IMR-90 (cell line): ENCODE data around the gene ZNF532. TPM values are rescaled to one million over a fixed set of nuclear protein-coding genes. Genes with fewer than 3 reads are reported as not detected.
A peak's percentile ranks its signal among the peaks of the same experiment; 100 is the strongest.

Experiments
- ATAC-seq: fragments of 200-7000 bp; cut with Tn5 transposase; 2 replicates; pipeline ENCODE4 v1.9.1; 2020; ENCODE audit warnings: low read depth, mild to moderate bottlenecking, moderate library complexity
- BruUV-seq: library from RNA; stranded (reverse); fragments of 400-500 nt; replicated peaks from 2 replicates; lab custom pipeline; 2021; lab: Mats Ljungman, UMichigan
- CTCF ChIA-PET: fragments of 300-600 bp; formaldehyde crosslinking; extraction: SDS; loops from one replicate; lab custom pipeline; 2021; ENCODE audit warnings: antibody characterized with exemption; lab: Yijun Ruan, JAX
- POLR2A ChIA-PET: fragments of 300-600 bp; sonication (Branson Sonifier 250); formaldehyde crosslinking; loops from one replicate; lab custom pipeline; 2022; ENCODE audit warnings: antibody characterized with exemption; ENCODE audit not compliant: unreplicated experiment; lab: Charles Lee
- DNase-seq: peaks from one replicate; pipeline ENCODE4 v3.0.0; 2013
- H2AFZ ChIP-seq: replicated peaks from 2 replicates; pipeline ENCODE3; 2013; ENCODE audit warnings: low read length, mild to moderate bottlenecking; ENCODE audit not compliant: poor library complexity
- H2AK5ac ChIP-seq: 2 replicates; pipeline ENCODE4 v1.6.1; 2013; ENCODE audit warnings: low read depth, low read length, inconsistent platforms
- H2AK9ac ChIP-seq: replicated peaks from 2 replicates; pipeline ENCODE3; 2013; ENCODE audit warnings: mild to moderate bottlenecking, low read depth, low read length, moderate library complexity; ENCODE audit not compliant: poor library complexity
- H2BK120ac ChIP-seq: 2 replicates; pipeline ENCODE4 v1.6.1; 2013; ENCODE audit warnings: low read depth, low read length, inconsistent platforms
- H2BK15ac ChIP-seq: 3 replicates; pipeline ENCODE4 v1.6.1; 2013; ENCODE audit warnings: low read depth, low read length, inconsistent platforms
- H2BK20ac ChIP-seq: 2 replicates; pipeline ENCODE4 v1.6.1; 2013; ENCODE audit warnings: low read depth, mild to moderate bottlenecking, inconsistent platforms, low read length, moderate library complexity
- H2BK5ac ChIP-seq: 2 replicates; pipeline ENCODE4 v1.6.1; 2013; ENCODE audit warnings: mild to moderate bottlenecking, low read depth, low read length, inconsistent platforms; ENCODE audit not compliant: poor library complexity, severe bottlenecking
- H3K14ac ChIP-seq: replicated peaks from 2 replicates; pipeline ENCODE4 v1.6.1; 2013; ENCODE audit warnings: low read depth, low read length, inconsistent platforms
- H3K18ac ChIP-seq: 2 replicates; pipeline ENCODE4 v1.6.1; 2013; ENCODE audit warnings: low read depth, low read length, control low read depth
- H3K23ac ChIP-seq: 2 replicates; pipeline ENCODE4 v1.6.1; 2013; ENCODE audit warnings: low read depth, low read length, inconsistent platforms
- H3K27ac ChIP-seq: 2 replicates; pipeline ENCODE4 v1.5.1; 2013; ENCODE audit warnings: mild to moderate bottlenecking, control low read depth, low read length; ENCODE audit not compliant: insufficient read depth
- H3K27me3 ChIP-seq: 2 replicates; pipeline ENCODE4 v1.6.1; 2013; ENCODE audit warnings: low read length; ENCODE audit not compliant: control insufficient read depth, insufficient read depth
- H3K36me3 ChIP-seq: 2 replicates; pipeline ENCODE4 v1.6.1; 2013; ENCODE audit warnings: low read length, mixed read lengths; ENCODE audit not compliant: control insufficient read depth, insufficient read depth
- H3K4ac ChIP-seq: 2 replicates; pipeline ENCODE4 v1.6.1; 2013; ENCODE audit warnings: low read depth, low read length, inconsistent platforms
- H3K4me1 ChIP-seq: 2 replicates; pipeline ENCODE4 v1.6.1; 2013; ENCODE audit warnings: low read length, mixed read lengths; ENCODE audit not compliant: control insufficient read depth, insufficient read depth
- H3K4me2 ChIP-seq: 2 replicates; pipeline ENCODE4 v1.6.1; 2013; ENCODE audit warnings: low read depth, mild to moderate bottlenecking, control low read depth, low read length, moderate library complexity
- H3K4me3 ChIP-seq: 2 replicates; pipeline ENCODE4 v1.5.1; 2013; ENCODE audit warnings: low read depth, mild to moderate bottlenecking, control low read depth, low read length, moderate library complexity; ENCODE audit not compliant: insufficient read depth
- H3K56ac ChIP-seq: 2 replicates; pipeline ENCODE4 v1.6.1; 2013; ENCODE audit warnings: low read length, inconsistent platforms; ENCODE audit not compliant: insufficient read depth; ENCODE audit errors: extremely low read depth
- H3K79me1 ChIP-seq, 2 experiments: 2 replicates each; pipeline ENCODE4 v1.6.1; 2013; ENCODE audit warnings: low read length in 2 of 2, inconsistent platforms in 1 of 2, low read depth in 1 of 2
- H3K9ac ChIP-seq: 2 replicates; pipeline ENCODE4 v1.6.1; 2013; ENCODE audit warnings: low read depth, low read length, control low read depth
- H3K9me1 ChIP-seq: 2 replicates; pipeline ENCODE4 v1.6.1; 2013; ENCODE audit warnings: low read length, inconsistent platforms; ENCODE audit not compliant: insufficient read depth
- H3K9me3 ChIP-seq: 2 replicates; pipeline ENCODE4 v1.6.1; 2013; ENCODE audit warnings: low read length; ENCODE audit not compliant: control insufficient read depth, insufficient read depth
- H4K20me1 ChIP-seq: 2 replicates; pipeline ENCODE4 v1.6.1; 2013; ENCODE audit warnings: low read length, inconsistent platforms; ENCODE audit not compliant: insufficient read depth
- H4K5ac ChIP-seq: 2 replicates; pipeline ENCODE4 v1.6.1; 2013; ENCODE audit warnings: mild to moderate bottlenecking, low read depth, low read length, control low read depth
- H4K8ac ChIP-seq, 2 experiments: 2 replicates each; pipeline ENCODE4 v1.6.1; 2013; ENCODE audit warnings: low read depth in 2 of 2, low read length in 2 of 2, control low read depth in 1 of 2, inconsistent platforms in 1 of 2
- H4K91ac ChIP-seq: 2 replicates; pipeline ENCODE4 v1.6.1; 2013; ENCODE audit warnings: low read depth, low read length, inconsistent platforms; ENCODE audit not compliant: insufficient read depth
- BHLHE40 ChIP-seq: fragments of 150-350 bp; IDR thresholded peaks from 2 replicates; pipeline ENCODE4 v1.6.1; 2016; ENCODE audit warnings: mild to moderate bottlenecking, low read depth, low read length
- FOS ChIP-seq: fragments of 150-350 bp; IDR thresholded peaks from 2 replicates; pipeline ENCODE4 v1.6.1; 2016; ENCODE audit warnings: low read depth, low read length
- NFE2L2 ChIP-seq: fragments of 150-350 bp; IDR thresholded peaks from 2 replicates; pipeline ENCODE4 v1.6.1; 2016; ENCODE audit warnings: low read depth, mild to moderate bottlenecking, low read length
- POLR2A ChIP-seq: IDR thresholded peaks from 2 replicates; pipeline ENCODE4 v1.6.1; 2012; ENCODE audit warnings: mild to moderate bottlenecking, low read depth, low read length
- RFX5 ChIP-seq: IDR thresholded peaks from 2 replicates; pipeline ENCODE4 v1.8.0; 2012; ENCODE audit warnings: low read depth, mild to moderate bottlenecking, low read length, moderate library complexity
- SMC3 ChIP-seq: fragments of 150-350 bp; IDR thresholded peaks from 2 replicates; pipeline ENCODE4 v1.6.1; 2016; ENCODE audit warnings: low read depth, mild to moderate bottlenecking, antibody characterized with exemption, low read length, moderate library complexity
- WGBS, 2 experiments: methylation state at CpG; one replicate each; pipeline versions ENCODE4 v1.1.5 to v1.1.7; 2013; ENCODE audit warnings: missing lambda C conversion rate in 2 of 2; ENCODE audit not compliant: insufficient read length in 1 of 2; ENCODE audit errors: extremely low coverage in 2 of 2; 5-methylcytosine and 5-hydroxymethylcytosine counted together
- dilution Hi-C: fragments of 300-500 bp; cut with HindIII; formaldehyde crosslinking; loops from one replicate; pipeline ENCODE4 v1.14.3; 2018; ENCODE audit warnings: low sequenced_read_pairs; ENCODE audit not compliant: unreplicated experiment
- in situ Hi-C: fragments of 300-500 bp; cut with MboI; formaldehyde crosslinking; loops from 3 replicates; pipeline ENCODE4 v1.14.3; 2019; ENCODE audit warnings: low sequenced_read_pairs, inconsistent platforms, mixed read lengths
- intact Hi-C: fragments of 100-400 bp; cut with micrococcal nuclease; formaldehyde crosslinking; loops from 2 replicates; pipeline ENCODE4 v1.10.0; 2022
- polyA plus RNA-seq, 3 experiments: library from polyadenylated mRNA; depleted of rRNA; stranded (reverse); fragments of >200 nt; gene quantifications; 2 replicates each; pipeline ENCODE4 v1.2.3, GENCODE V29; 2012; ENCODE audit warnings: low replicate concordance in 1 of 3
- total RNA-seq: library from RNA; depleted of rRNA; stranded (reverse); fragments of >200 nt; gene quantifications from 2 replicates; pipeline ENCODE4 v1.2.3, GENCODE V29; 2012
- TF ChIP-seq, protein P1 (sequence below): fragments of 150-350 bp; IDR thresholded peaks from 2 replicates; pipeline ENCODE4 v1.6.1; 2017; ENCODE audit warnings: mild to moderate bottlenecking, antibody characterized with exemption, low read length, low read depth
- TF ChIP-seq, protein P2 (sequence below): fragments of 150-350 bp; IDR thresholded peaks from 2 replicates; pipeline ENCODE4 v1.6.1; 2016; ENCODE audit warnings: low read depth, mild to moderate bottlenecking, low read length, moderate library complexity, borderline replicate concordance

Gene ZNF532
- total and polyA plus RNA-seq, 2 of the 4 experiments (the other 2 are of a cell fraction), result 29.9 to 45.8 TPM

DNA sequence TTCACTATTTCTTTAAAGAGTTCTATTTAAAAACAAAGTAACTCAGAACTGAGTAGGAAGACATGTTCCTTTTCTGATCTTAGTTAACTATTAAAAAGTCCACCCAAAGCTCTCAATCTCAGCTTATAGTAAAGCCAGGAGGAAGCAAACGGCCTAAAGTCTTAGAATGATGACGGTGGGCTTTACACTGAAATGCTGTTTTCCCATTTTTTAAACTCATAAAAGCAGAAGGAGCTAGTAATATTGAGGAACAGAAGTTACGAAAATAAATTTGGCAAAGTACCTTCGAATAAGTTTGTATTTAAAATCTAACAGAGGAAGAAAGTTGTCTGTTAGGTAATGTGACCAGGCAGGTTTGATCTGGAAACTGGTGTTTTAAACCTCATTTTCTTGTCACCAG is 111.1 kb downstream of the ZNF532 start:
- Histone ChIP-seq H3K36me3 (peaks cover 18% of the 10 kb centered on the region), H3K4me3 (no peak overlapping the region), H4K20me1 (0 out of 2 replicates have a peak, but pooled peaks cover 3% of the 10 kb centered on the region), H3K56ac (no peak overlapping the region), H3K9ac (no peak overlapping the region), H2BK20ac (no peak overlapping the region), H3K4ac (no peak overlapping the region), H3K79me1 (peaks cover 11 to 47% of the 10 kb centered on the region in 2 experiments), H3K9me3 (no peaks in the 10 kb centered on the region), H2BK15ac (no peak overlapping the region), H3K18ac (no peak overlapping the region), H4K91ac (no peak overlapping the region), H3K27ac (no peak overlapping the region), H2BK120ac (no peak overlapping the region), H3K14ac (no peak overlapping the region), H3K4me1 (peaks cover 8% of the 10 kb centered on the region), H3K9me1 (peaks cover 23% of the 10 kb centered on the region), H4K5ac (no peak overlapping the region), H4K8ac (no peak overlapping the region), H3K27me3 (no peaks in the 10 kb centered on the region), H3K23ac (0 out of 2 replicates have a peak overlapping the region, but pooled peaks have one; percentile 60), H3K4me2 (no peak overlapping the region), H2AFZ (no peak overlapping the region), H2AK5ac (no peak overlapping the region), H2AK9ac (no peak overlapping the region), H2BK5ac (no peak overlapping the region)
- dilution Hi-C loops (no loop called here), in situ Hi-C loops (no loop called here), intact Hi-C loops (no loop called here)
- ChIA-PET CTCF (no interaction called here), POLR2A (no interaction called here)
- ATAC-seq (no peak), DNase-seq (no peak)
- BruUV-seq, result no TSS peak
- WGBS, 2 experiments, result 100% methylated on average over 1 of the region's 4 CpGs; no CpG with 5 or more reads in 1 of the 2 experiments
- TF ChIP-seq, protein P1, sequence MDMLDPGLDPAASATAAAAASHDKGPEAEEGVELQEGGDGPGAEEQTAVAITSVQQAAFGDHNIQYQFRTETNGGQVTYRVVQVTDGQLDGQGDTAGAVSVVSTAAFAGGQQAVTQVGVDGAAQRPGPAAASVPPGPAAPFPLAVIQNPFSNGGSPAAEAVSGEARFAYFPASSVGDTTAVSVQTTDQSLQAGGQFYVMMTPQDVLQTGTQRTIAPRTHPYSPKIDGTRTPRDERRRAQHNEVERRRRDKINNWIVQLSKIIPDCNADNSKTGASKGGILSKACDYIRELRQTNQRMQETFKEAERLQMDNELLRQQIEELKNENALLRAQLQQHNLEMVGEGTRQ, result no peak
- no peak for TF ChIP-seq FOS
- no peak for TF ChIP-seq BHLHE40
- TF ChIP-seq RFX5, result no peak
- TF ChIP-seq SMC3, result no peak
- no peak for TF ChIP-seq POLR2A
- TF ChIP-seq, protein P2, sequence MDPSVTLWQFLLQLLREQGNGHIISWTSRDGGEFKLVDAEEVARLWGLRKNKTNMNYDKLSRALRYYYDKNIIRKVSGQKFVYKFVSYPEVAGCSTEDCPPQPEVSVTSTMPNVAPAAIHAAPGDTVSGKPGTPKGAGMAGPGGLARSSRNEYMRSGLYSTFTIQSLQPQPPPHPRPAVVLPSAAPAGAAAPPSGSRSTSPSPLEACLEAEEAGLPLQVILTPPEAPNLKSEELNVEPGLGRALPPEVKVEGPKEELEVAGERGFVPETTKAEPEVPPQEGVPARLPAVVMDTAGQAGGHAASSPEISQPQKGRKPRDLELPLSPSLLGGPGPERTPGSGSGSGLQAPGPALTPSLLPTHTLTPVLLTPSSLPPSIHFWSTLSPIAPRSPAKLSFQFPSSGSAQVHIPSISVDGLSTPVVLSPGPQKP, result no peak
- no peak for TF ChIP-seq NFE2L2
